Adipose tissue (tissue), 3 donors: Measurements from ENCODE around the gene NEK3. TPM values are rescaled to one million over a fixed set of nuclear protein-coding genes. Genes with fewer than 3 reads are reported as not detected.
"Not testable (repeated sequence)": the region's sequence is repeated elsewhere in the genome, so short reads cannot be mapped to it uniquely, and the experiment has no call there.

Experiments used
- H3K27ac ChIP-seq: one replicate; pipeline ENCODE4 v1.5.1; 2013; ENCODE audit warnings: low read depth, low read length
- WGBS, 3 donors: extraction: QIAGEN DNeasy Blood & Tissue Kit; methylation state at CpG; one replicate each; pipeline ENCODE4 v1.1.7; 2013; 5-methylcytosine and 5-hydroxymethylcytosine counted together
- polyA plus RNA-seq, 3 donors: library from polyadenylated mRNA; stranded (reverse); fragments of 200-250 nt; gene quantifications; one replicate each; pipeline ENCODE4 v1.2.3, GENCODE V29; 2013
- donor health status: healthy with polysubstance abuse.
- donor health status: Bipolar disorder and iron deficiency.
- donor health status: healthy.

NEK3 gene
- polyA plus RNA-seq, 3 donors, result 8.2 to 32.2 (median 9.5) TPM

DNA sequence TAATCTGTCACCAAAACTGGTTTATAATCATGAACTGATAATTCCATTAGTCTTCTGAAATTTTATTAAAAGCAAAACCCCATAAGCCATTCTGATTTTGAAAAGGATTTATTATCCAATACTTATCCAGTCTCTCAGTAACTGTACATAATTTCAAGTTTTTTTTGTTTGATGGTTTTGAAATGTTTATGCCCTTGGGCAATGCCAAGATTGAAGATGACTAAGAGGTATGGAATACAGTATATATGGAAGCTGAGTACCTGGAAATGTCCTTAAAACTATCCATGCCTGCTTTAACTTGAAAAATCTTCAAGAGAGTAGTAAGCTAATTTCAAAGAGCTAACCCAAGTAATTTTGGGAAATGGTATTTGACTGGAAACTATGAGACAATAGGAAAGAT lies 28.8 kb downstream of the NEK3 start:
- H3K27ac ChIP-seq, result no peak overlapping the region

DNA sequence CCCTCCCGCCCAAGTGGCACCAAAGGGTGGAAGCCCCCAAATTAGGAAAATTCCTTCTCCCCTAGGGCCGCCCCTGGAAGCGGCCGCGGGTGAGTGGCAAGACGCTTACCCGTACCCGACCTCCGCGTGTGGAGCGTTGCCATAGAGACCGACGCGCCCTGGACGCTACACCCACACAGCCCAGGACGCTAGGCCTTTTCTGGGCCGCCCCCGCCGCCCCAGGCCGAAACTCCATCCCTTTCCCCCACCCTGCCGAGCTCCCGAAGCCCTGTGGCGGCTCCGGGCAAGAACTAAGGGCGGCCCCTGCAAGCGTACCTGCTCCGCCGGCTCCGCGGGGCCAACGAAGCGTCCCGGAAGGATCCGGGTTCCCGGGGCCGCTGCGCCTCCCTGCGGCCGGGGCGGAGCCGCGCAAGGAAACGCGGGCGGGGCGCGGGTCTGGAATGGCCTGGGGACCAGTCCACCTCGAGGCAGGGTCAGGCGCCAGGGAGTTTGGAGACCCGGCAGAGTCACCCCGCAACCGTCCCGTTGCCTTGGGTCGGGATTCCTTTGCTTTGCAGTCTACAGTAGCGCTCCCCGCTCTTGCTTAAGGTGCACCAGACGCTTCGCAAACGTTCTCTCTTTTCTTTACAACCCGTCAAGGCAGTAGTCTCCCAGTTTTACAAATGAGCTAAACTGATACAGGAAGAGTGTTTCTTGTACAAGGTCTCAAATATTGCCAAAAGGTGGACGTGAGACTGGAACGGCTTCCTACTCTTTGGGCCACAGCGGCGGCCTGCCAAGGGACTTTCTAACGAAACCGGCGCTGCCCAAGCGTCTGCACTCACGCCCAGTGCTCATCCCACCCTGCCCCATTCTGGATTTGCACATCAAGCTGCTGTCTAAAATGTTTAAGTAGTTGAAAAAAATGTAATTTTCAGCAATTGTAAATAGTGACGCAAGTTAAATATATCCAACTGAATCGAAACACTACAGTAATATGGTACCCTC lies 30.4 kb downstream of the NEK3 start, which contains the start of gene NEK5:
Gene NEK5 (minus strand): TSS at position 360 of the 987 bp plus-strand sequence. CDS start 1,591 bp downstream, outside the sequence.
- H3K27ac ChIP-seq, result no peak within 1 kb of the TSS
- 11% methylated on average over 67 to 71 of the region's 71 CpGs for WGBS, 3 donors

DNA sequence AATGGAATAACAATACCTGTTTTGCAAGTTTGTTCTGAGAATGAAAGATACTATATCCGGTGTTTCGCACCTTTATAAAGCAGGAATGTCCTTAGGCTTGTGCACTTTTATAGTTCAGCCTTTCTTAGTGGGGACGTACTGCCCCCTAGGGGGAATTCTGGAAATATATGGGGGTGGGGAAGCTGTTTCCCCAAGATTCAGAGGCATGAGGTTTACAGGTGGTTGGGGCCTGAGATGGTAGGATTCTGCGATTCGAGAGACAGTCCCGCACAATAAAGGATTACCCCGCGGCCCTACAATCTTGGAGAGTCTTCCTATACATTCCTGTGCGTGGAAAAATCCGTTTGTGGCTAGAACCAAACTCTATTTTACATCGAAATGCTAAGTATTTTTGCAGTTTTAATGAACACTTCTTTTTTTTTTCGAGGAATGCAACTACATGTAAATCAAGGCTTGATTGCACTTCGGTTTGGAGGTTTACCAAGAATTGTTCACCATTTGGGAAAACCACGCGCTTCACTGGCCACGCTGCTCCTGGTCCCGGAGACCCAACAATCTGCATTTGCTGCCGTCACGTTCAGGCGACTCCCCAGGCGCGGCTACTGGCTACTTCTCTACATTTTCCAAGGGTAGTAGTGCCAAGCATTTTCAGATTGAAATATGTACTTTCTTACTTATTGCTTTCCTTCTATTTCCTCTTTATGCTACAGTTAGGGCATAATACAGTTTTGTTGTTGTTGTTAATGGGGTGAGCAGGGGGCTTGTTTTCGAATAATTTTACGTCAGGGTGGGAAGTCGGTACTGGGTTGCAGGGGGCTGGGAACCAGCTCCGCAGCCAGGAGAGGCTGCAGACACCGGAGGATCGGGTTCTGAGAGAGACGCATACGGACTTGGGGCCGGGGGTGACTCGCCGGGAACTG lies 31.4 kb downstream of the NEK3 start:
- no peak overlapping the region for H3K27ac ChIP-seq
- 0 to 1% (median 1%) methylated on average over 33 of the region's 33 CpGs for WGBS, 3 donors

DNA sequence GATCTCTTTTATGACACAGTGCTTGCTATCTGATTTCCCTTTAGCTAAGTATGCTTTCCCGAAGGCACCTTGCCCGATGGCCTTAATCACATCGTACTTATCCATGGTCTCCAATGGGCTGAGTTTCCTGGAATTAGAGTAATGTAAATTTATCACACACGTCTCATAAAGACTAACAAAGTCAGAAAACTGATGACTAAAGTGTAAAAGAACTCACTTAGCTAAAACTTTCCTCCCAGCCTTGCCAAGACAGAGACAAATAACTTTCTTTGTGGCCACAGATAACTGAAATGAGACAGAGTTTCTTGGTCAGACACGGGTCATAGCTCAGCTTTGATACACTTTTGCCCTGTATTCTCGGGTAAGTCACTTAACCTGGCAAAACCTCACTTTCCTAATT lies 32.0 kb downstream of the NEK3 start:
- H3K27ac ChIP-seq, result no peak overlapping the region
- WGBS, 3 donors, result 22 to 42% (median 41%) methylated on average over 6 of the region's 6 CpGs

DNA sequence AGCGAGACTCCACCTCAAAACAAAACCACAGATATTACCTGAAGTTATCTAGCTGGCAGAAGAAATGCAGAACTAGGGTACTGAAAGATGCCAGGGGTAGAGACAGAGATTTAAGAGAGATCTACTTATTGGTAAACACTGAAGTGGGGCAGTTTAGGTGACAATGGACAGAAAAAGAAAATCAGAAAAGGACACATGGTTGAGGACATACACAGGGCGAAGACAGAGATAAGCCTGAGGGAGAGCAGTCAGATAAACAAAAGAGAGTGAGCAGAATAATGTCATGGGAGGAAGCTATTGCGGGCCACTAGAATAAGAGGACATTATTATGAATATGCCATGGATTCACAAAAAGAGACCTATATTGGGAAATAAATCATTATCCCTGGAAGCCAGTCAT lies 33.9 kb downstream of the NEK3 start:
- 94 to 99% (median 96%) methylated on average over 3 of the region's 3 CpGs for WGBS, 3 donors
- H3K27ac ChIP-seq, result no peak overlapping the region

DNA sequence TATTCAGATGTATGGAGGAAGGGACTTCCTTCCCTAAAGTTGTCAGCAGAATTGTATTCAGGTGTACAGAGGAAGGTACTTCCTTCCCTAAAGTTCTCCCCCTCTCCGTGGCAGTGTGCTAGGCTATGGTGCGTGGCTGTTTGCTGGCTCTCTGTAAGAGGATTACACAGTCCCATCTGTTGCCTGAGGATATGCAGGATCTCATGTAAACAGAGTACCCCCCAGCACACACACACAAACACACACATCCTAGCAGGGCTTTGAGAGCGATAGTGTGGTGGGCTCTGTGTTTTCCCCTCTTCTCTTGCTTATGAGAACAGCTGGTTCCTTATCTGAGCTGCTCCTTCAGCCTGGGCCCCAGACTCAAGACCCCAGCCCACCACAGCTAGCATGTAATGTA lies 40.8 kb downstream of the NEK3 start:
- WGBS, 3 donors, result 47 to 54% (median 50%) methylated on average over 3 of the region's 3 CpGs
- no peak overlapping the region for H3K27ac ChIP-seq

DNA sequence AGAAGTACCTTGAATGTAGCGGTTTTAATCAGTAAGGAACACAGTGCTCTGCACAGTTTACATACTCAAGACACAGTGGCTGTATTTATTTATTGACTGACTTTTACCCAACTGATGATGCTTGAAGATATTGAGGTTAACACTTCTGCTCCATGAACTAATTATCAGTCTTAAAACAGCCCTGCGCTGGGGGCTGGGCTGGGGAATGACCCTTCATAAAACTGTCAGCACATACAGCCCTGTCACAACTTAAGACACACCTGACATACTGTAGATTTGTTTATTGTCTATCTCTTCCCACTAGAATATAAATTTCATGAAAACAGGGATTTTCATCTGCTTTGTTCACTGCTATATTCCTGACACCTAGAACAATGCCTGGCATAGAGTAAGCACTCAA lies 41.3 kb downstream of the NEK3 start:
- WGBS, 3 donors, result 89 to 96% (median 95%) methylated on average over 2 of the region's 2 CpGs
- no peak overlapping the region for H3K27ac ChIP-seq

DNA sequence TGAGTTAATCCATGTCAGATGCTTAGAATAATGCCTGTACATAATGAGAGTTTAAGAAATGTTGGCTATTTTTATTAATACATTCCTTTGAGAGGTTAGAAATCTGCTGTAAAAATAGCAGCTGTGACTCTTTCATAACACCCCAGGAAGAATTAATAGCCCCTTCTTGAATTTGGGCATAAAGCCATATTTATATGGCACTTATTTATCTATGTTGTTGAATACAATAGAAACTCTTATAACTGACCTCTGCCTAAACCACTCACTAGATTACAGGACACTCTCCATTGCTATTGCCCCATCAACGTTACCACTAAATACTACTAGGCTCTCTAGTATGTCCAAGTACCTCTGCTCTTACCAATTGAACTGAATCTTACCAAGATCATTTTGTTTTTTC lies 46.8 kb downstream of the NEK3 start:
- no peak overlapping the region for H3K27ac ChIP-seq
- WGBS, 3 donors, result 65 to 80% (median 77%) methylated on average over 1 of the region's 1 CpG

DNA sequence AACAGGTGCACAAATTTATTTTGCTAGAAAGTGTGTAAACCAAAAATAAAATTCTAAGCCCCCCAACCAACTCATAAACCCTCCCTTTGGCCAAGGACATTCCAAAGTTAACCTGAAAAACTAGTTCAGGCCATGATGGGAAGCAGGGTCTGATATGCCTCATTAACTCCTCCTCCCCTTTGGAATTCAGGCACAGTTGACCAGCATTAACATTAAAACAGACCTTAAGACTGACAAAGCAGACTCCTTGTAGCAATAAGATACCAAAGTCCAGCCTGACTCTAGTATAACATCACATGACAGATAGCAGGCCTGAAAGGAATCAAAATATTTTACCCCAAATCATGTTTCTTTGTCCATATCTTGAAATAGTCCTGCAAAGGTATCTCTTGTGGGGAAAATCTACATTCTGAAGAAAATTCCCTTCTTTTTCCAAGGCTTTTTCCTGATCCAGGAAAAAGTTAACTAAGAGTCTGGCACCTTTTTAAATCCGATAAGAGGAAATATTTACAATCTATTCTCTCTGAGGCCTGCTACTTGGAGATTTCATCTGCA lies 50.2 kb downstream of the NEK3 start:
- H3K27ac ChIP-seq, result no peak overlapping the region
- WGBS, 3 donors, result 86 to 93% (median 88%) methylated on average over 1 of the region's 1 CpG

DNA sequence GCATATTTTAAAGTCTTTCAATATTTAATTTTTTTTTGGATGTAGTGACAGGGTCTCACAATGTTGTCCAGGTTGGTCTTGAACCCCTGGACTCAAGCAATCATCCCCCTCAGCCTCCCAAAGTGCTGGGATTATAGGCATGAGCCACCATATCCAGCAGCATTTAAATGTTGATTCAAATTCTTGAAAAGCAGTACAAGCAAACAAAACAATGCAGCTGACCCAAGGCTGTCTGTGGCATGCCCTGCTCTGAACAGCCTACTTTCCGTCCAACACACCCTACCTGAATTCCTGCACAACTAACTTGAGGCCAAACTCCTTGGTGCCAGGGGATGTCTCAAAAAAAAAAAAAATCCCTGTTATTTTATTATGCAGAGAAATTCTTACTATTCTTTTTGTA lies 53.6 kb downstream of the NEK3 start:
- WGBS, 3 donors, result 86 to 95% (median 95%) methylated on average over 1 of the region's 1 CpG
- H3K27ac ChIP-seq, result no peak overlapping the region

DNA sequence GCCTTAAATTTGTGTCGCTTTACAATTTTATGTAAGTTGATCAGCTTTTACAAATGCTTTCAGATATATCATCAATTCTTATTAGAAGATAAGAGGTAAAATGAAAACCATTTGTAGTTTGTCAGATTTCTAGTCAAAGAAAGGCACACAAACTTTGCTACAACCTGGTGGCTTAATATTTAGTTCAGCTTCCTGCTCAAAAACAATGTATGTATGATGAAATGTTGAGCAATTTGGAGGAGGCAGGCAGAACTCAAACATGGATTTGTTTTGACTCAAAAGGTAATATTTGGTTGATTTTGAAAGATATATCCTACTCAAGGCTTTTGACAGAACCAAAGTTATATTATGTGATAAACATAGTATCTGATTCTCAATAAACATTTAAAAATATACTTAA lies 54.8 kb downstream of the NEK3 start:
- 75 to 87% (median 85%) methylated on average over 1 of the region's 1 CpG for WGBS, 3 donors
- H3K27ac ChIP-seq, result no peak overlapping the region

DNA sequence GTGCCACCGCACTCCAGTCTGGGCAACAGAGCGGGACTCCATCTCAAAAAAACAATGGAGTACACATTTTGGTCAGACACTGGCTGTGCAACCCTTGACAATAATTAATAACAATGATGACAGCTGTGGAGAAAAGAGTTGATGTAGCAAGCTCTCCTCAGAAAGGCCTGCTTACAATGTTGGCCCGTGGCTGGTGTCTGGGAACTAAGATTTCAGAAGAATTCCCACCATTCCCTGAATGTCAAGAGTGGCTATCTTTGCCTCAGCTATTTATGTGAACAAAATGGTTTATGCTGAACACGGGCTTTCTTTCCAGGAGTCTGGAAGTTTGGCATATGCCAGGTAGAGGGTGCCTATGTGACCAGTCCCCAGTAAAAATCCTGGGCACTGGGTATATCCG lies 56.0 kb downstream of the NEK3 start:
- 90 to 93% (median 93%) methylated on average over 5 of the region's 5 CpGs for WGBS, 3 donors
- H3K27ac ChIP-seq, result no peak overlapping the region

DNA sequence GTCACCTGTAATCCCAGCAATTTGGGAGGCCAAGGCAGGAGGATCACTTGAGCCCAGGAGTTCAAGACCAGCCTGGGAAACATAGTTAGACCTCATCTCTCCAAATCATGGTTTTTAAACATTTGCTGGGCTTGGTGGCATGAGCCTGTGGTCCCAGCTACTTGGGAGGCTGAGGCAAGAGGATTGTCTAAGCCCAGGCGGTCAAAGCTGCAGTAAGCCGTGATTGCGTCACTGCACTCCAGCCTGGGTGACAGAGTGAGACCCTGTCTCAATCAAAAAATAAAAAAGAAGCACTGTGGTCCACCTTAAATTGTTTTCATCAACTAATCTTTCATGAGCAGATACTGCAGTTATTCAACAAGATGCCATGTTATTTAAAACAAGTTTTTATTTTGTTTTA lies 57.0 kb downstream of the NEK3 start:
- not testable (repeated sequence) for H3K27ac ChIP-seq
- whole genome bisulfite sequencing, 3 donors, result 90 to 94% (median 91%) methylated on average over 3 of the region's 3 CpGs

DNA sequence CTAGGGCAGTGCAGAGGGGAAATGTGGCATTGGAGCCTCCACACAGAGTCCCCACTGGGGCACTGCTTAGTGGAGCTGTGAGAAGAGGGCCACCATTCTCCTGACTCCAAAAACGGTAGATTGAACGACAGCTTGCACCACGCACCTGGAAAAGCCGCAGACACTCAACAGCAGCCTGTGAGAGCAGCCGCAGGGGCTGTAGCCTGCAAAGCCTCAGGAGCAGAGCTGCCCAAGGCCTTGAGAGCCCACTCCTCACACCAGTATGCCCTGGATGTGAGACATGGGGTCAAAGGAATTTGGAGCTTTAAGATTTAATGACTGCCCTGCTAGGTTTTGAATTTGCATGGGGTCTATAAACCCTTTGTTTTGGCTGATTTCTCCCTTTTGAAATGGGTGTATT lies 62.2 kb downstream of the NEK3 start:
- WGBS, 3 donors, result 90 to 96% (median 95%) methylated on average over 5 of the region's 5 CpGs

DNA sequence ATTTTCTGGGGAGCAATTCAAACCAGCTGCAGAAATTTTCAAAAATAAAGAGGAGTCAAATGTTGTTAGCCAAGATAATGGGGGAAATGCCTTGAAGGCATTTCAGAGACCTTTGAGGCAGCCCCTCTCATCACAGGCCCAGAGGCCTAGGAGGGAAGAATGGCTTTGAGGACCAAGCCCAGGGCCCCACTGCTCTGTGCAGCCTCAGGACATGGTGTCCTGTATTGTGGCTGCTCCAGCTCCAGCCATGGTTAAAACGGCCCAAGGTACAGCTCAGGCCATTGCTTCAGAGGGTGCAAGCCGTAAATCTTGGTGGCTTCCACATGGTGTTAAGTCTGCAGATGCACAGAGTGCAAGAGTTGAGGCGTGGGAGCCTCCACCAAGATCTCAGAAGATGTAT lies 62.6 kb downstream of the NEK3 start:
- H3K27ac ChIP-seq, result no peak overlapping the region
- WGBS, 3 donors, result 79 to 92% (median 91%) methylated on average over 3 of the region's 3 CpGs

More for the DNA sequence above, 62.2 kb downstream of the NEK3 start:
- no peak overlapping the region for H3K27ac ChIP-seq

DNA sequence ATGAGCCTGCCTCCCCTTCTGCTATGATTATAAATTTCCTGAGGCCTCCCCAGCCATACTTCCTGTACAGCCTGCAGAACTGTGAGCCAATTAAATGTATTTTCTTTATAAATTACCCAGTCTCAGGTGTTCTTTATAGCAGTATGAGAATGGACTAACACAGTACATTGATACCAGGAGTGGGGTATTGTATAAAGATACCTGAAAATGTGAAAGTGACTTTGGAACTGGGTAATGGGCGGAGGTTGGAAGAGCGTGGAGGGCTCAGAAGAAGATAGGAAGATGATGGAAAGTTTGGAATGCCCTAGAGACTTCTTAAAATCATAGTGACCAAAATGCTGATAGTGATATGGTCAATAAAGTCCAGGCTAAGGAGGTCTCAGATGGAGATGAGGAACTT lies 63.3 kb downstream of the NEK3 start:
- 92 to 98% (median 94%) methylated on average over 2 of the region's 2 CpGs for WGBS, 3 donors
- no peak overlapping the region for H3K27ac ChIP-seq

DNA sequence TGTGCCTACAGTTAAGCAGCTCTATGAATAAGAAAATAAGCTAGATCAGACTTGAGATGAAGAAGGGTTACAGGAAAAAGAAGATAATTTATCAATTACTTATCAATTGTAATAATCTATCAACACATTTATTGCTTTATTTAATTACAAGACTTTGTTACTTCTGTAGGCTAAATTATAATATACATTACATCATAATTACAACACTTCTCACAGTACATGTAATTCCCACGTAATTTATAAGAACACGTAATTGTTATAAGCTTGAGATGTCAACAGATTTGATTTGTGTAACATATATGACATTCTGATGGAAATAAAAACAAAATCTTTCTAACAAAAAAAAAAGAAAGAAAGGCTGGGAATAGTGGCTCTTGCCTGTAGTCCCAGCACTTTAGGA lies 67.3 kb downstream of the NEK3 start:
- no peak overlapping the region for H3K27ac ChIP-seq
- WGBS, 3 donors, result 85 to 88% (median 86%) methylated on average over 2 of the region's 2 CpGs

DNA sequence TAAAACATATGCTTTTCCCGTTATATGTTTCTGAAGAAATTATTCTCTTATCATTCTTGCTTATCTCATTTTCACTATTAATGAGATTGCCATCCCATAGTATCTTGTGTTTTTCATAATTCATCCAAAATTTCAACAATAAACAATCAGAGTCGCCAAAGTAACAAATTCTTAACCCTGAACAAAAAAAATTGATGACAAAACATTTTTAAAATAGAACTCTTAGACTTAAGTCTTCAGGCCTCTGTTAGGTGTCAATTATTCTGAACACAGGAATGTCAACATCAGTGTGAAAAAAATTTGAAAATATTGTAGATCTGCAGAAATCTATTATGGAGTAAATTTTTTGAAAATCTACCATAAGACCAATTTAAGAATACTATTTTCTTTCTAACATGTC lies 67.9 kb downstream of the NEK3 start:
- WGBS, 3 donors, result 70 to 77% (median 72%) methylated on average over 2 of the region's 2 CpGs

DNA sequence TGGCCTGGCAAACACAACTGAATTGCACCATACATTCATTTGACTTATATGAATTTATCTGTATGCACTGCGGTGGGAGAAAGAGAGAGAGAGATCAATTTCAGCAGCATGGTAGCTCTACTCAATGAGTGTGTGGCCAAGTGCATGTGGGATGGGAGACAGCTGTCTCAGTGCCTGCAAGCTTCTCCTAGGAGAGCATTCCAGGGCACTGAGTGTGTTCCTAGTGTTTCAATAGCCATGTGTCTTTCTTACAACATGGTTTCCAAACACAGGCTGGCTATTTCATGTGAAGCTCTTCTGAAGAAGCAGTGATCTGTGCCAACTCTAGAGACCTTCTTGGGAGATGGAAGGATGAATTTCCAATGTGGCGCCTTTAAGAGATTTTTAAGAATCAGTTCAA lies 74.0 kb downstream of the NEK3 start:
- no peak overlapping the region for H3K27ac ChIP-seq
- 85 to 95% (median 89%) methylated on average over 2 of the region's 2 CpGs for WGBS, 3 donors

More for the DNA sequence above, 67.9 kb downstream of the NEK3 start:
- H3K27ac ChIP-seq, result no peak overlapping the region
